ENCODE measurements around the gene ZKSCAN5.
"Not testable (repeated sequence)": the region's sequence is repeated elsewhere in the genome, so short reads cannot be mapped to it uniquely, and the experiment has no call there.

Gene ZKSCAN5

DNA sequence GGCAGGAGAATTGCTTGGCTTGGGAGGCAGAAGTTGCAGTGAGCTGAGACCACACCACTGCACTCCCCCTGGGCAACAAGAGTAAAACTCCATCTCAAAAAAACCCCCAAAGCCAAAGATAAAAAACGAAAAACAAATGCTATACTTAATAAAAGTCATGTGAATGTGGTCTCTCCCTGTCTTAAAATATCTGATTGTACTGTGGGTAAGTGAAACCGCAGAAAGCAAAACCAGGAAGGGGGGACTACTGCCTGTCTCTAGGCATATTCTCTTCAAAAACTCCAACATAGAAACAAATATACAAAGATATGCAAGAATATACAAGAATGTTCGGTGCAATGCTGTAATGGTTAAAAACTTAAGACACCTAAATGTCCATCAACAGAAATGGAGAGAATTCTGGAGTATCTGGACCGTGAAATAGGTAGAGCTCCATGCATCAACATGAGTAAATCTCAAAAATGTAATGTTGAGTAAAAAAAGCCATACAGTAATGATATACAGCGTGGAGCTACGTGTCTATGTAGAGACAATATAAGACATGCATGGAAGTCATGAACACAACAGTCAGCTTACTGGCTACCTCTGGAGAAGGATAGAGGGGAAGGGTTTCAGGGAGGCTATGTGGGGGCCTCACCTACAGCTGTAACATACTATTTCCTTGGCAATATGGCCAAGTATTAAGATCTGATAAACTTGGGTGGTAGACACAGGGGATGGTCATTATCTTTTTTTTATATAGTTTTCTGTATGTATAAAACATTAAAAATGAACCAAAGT is 6.5 kb upstream of the ZKSCAN5 start:
- no peak for DNase-seq (ENCODE audit: low read depth in 2 of 2)

DNA sequence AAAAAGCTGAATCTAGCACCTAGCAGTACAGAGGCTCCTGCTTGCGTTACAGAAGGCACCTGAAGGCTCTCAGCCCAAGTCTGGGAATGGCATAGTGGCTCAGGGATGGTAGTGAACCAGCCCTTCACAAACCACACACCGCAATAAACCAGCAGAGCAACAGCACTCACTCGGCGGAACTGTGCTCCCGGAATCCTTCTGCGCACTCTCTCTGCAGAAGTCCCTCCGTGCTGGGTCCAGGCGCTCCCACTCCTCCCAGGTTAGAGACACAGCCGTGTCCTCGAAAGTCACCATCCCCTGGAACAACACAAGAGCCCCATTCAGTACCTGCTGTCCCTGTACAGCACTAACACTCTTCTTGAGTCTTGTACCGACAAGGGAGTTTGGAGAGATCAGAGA is 5.9 kb upstream of the ZKSCAN5 start:
- DNase-seq (ENCODE audit: low read depth in 2 of 2), result no peak

DNA sequence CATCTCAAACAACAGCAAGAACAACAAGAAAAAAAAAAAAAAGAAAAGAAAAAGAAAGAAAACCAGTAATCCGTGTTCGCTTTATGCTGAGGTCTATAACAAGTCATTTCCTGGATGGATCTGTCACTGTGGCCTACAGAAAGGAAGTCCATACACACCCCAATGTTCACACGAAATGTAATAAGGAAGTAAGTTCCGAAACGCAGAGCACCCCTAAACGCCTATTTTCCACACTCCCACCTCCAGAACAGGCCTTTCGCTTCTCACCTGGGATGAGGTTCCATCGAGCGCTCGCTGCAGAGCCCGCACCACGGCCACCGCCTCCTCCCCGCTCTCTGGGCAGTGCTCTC is 5.1 kb upstream of the ZKSCAN5 start:
- DNase-seq (ENCODE audit: low read depth in 2 of 2), result no peak

- DNase-seq (ENCODE audit: low read depth in 2 of 2), result peak; percentile 82
Observed at GRCh38 chr7:99499721-99500636, 4.5 kb upstream of the ZKSCAN5 start, which contains the start of gene ZNF394. ZNF394 (minus strand) TSS chr7:99500281; CDS start chr7:99500093, 188 bp downstream.

GRCh38 chr7:99500637-99501009 is 3.8 kb upstream of the ZKSCAN5 start:
- DNase-seq (ENCODE audit: low read depth in 2 of 2), result no peak

GRCh38 chr7:99501236-99501635 is 3.2 kb upstream of the ZKSCAN5 start:
- not testable (repeated sequence) for DNase-seq (ENCODE audit: low read depth in 2 of 2)

GRCh38 chr7:99504281-99504602 is 220 bp upstream of the ZKSCAN5 start:
- DNase-seq (ENCODE audit: low read depth in 2 of 2), result no peak

GRCh38 chr7:99505324-99505662 is 831 bp downstream of the ZKSCAN5 start:
- DNase-seq (ENCODE audit: low read depth in 2 of 2), result no peak

DNA sequence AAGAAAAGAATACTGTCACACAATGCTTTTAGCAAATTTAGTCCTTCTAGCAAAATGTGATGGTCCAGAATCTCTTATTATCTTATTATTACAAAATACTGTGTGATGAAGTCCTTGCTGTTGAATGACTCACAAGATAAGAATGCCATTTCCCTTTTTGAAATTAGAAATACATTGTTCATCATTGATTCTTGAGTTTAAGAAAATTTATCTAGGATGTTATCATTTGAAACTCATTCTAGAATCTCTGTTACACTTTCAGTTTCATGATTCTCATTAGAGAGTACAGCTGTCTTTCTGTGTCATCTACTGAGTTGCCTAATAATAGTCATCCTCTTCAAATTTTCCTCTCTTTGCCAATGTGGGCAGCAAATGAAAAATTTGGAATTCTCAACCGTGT is 9.6 kb downstream of the ZKSCAN5 start:
- no peak for DNase-seq (ENCODE audit: low read depth in 2 of 2)

- DNase-seq (ENCODE audit: low read depth in 2 of 2), result no peak
Observed at GRCh38 chr7:99521399-99521798, 16.9 kb downstream of the ZKSCAN5 start.

DNA sequence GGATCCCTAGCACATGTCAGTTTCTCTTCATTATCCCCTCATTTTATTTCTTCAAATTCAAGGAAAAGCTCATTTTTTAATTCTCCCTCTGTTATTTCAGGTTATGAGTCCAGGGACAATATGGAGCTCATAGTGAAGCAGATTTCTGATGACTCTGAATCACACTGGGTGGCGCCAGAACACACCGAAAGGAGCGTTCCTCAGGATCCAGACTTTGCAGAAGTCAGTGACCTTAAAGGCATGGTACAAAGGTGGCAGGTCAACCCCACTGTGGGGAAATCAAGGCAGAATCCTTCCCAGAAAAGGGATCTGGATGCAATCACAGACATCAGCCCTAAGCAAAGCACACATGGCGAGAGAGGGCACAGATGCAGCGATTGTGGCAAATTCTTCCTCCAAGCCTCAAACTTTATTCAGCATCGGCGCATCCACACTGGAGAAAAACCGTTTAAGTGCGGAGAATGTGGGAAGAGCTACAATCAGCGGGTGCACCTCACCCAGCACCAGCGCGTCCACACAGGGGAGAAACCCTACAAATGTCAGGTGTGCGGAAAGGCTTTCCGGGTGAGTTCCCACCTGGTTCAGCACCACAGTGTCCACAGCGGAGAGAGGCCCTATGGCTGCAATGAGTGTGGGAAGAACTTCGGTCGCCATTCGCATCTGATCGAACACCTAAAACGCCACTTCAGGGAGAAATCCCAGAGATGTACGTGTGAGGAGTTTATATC is 21.4 kb downstream of the ZKSCAN5 start:
- DNase-seq (ENCODE audit: low read depth in 2 of 2), result no peak

- no peak for DNase-seq (ENCODE audit: low read depth in 2 of 2)
Observed at GRCh38 chr7:99531354-99531765, 26.9 kb downstream of the ZKSCAN5 start.

GRCh38 chr7:99535667-99536066 is 31.2 kb downstream of the ZKSCAN5 start:
- DNase-seq (ENCODE audit: low read depth in 2 of 2), result no peak

GRCh38 chr7:99539213-99539811 is 34.9 kb downstream of the ZKSCAN5 start:
- no peak for DNase-seq (ENCODE audit: low read depth in 2 of 2)

DNA sequence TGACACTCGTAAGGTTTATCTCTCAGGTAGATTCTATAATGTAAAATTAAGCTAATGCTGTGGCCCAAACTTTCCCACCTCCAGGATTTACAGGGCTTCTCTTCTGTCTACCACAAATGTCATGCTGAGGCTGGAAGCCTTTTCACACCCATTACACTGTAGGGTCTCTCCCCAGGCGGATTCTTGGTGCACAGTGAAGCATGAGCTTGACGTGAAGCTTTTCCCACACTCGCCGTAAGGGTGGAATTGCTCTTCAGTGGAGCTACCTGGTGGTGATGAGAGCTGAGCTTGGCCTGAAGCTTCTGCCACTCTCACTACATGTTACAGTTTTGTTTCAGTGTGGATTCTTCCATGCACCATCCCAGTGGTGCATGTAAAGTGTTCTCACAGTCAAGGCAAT is 36.1 kb downstream of the ZKSCAN5 start:
- DNase-seq (ENCODE audit: low read depth in 2 of 2), result no peak

DNA sequence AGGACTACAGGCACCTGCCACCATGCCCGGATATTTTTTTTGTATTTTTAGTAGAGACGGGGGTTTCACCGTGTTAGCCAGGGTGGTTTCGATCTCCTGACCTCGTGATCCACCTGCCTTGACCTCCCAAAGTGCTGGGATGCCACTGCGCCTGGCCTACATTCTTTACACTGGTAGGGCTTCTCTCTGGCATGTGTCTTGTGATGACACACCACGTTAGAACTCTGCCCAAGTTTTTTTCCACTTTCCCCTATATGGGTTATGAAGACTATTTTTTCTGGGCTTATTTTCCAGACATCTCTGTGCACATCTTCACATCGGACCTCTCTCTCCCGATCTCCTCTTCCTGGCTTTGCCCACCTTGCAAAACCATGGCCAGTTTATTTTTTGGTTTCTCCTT is 36.8 kb downstream of the ZKSCAN5 start:
- no peak for DNase-seq (ENCODE audit: low read depth in 2 of 2)

GRCh38 chr7:99543081-99543671 is 38.7 kb downstream of the ZKSCAN5 start:
- no peak for DNase-seq (ENCODE audit: low read depth in 2 of 2)

DNA sequence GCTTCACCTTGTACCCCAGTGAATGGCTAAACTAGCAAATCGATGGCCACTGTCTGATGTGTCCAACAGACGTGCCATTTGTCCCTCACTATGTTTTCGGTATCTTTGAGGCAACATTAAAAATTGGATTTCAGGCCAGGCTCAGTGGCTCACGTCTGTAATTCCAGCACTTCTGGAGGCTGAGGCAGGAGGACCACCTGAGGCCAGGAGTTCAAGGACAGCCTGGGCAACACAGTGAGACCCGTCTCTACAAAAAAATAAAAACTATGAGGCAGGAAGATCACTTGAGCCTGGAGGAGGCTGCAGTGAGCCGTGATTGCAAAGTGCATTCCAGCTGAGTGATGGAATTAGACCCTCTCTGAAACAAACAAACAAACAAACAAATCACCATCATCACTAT is 39.5 kb downstream of the ZKSCAN5 start:
- DNase-seq (ENCODE audit: low read depth in 2 of 2), result no peak

DNA sequence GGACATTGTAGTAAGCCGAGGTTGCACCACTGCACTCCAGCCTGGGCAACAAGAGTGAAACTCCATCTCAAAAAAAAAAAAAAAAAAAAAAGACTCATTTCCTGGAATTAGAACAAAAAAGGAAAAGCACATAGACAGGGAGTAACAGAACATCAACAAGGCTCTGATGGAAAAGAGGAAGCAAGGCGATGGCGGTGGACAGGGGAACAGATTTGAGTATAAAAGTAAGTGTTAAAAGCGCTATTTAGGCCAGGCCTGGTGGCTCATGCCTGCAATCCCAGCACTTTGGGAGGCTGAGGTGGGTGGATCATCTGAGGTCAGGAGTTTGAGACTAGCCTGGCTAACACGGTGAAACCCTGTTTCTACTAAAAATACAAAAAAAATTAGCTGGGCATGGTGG is 40.8 kb downstream of the ZKSCAN5 start:
- DNase-seq (ENCODE audit: low read depth in 2 of 2), result not testable (repeated sequence)

DNA sequence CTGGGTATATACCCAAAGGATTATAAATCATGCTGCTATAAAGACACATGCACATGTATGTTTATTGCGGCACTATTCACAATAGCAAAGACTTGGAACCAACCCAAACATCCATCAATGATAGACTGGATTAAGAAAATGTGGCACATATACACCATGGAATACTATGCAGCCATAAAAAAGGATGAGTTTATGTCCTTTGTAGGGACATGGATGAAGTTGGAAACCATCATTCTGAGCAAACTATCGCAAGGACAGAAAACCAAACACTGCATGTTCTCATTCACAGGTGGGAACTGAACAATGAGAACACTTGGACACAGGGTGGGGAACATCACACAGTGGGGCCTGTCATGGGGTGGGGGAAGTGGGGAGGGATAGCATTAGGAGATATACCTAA is 45.1 kb downstream of the ZKSCAN5 start:
- DNase-seq (ENCODE audit: low read depth in 2 of 2), result not testable (repeated sequence)

GRCh38 chr7:99551334-99551733 is 46.9 kb downstream of the ZKSCAN5 start:
- DNase-seq (ENCODE audit: low read depth in 2 of 2), result no peak
